Coronary artery (tissue), 2 donors: Measurements from ENCODE around the gene DNASE1L2.

Experiments used
- DNase-seq: peaks from one replicate; pipeline ENCODE4 v3.0.0-alpha.2; 2017; ENCODE audit warnings: low spot score
- H3K27ac ChIP-seq, 2 donors: fragments of 200-600 bp; sonication (generic); one replicate each; pipeline ENCODE4 v1.5.1; 2016 to 2019
- H3K4me3 ChIP-seq: fragments of 200-600 bp; sonication (generic); 2 replicates; pipeline ENCODE4 v1.5.1; 2016; ENCODE audit warnings: mild to moderate bottlenecking, moderate library complexity
- TF ChIP-seq, protein P1 (sequence below): fragments of 200-600 bp; sonication (generic); IDR thresholded peaks from one replicate; pipeline ENCODE4 v1.5.1; 2019; ENCODE audit warnings: antibody characterized with exemption

DNASE1L2 gene

GRCh38 chr16:2190659-2191445 is 45.4 kb upstream of the DNASE1L2 start:
- H3K4me3 ChIP-seq = no peak overlapping the region
- no peak overlapping the region for H3K27ac ChIP-seq
- no peak for DNase-seq
- TF ChIP-seq, protein P1, sequence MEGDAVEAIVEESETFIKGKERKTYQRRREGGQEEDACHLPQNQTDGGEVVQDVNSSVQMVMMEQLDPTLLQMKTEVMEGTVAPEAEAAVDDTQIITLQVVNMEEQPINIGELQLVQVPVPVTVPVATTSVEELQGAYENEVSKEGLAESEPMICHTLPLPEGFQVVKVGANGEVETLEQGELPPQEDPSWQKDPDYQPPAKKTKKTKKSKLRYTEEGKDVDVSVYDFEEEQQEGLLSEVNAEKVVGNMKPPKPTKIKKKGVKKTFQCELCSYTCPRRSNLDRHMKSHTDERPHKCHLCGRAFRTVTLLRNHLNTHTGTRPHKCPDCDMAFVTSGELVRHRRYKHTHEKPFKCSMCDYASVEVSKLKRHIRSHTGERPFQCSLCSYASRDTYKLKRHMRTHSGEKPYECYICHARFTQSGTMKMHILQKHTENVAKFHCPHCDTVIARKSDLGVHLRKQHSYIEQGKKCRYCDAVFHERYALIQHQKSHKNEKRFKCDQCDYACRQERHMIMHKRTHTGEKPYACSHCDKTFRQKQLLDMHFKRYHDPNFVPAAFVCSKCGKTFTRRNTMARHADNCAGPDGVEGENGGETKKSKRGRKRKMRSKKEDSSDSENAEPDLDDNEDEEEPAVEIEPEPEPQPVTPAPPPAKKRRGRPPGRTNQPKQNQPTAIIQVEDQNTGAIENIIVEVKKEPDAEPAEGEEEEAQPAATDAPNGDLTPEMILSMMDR = no peak

- DNase-seq = no peak
- TF ChIP-seq, protein P1 = no peak
- H3K4me3 ChIP-seq = no peak overlapping the region
- H3K27ac ChIP-seq = no peak overlapping the region
Measured at GRCh38 chr16:2191446-2191706, 44.9 kb upstream of the DNASE1L2 start.

DNA sequence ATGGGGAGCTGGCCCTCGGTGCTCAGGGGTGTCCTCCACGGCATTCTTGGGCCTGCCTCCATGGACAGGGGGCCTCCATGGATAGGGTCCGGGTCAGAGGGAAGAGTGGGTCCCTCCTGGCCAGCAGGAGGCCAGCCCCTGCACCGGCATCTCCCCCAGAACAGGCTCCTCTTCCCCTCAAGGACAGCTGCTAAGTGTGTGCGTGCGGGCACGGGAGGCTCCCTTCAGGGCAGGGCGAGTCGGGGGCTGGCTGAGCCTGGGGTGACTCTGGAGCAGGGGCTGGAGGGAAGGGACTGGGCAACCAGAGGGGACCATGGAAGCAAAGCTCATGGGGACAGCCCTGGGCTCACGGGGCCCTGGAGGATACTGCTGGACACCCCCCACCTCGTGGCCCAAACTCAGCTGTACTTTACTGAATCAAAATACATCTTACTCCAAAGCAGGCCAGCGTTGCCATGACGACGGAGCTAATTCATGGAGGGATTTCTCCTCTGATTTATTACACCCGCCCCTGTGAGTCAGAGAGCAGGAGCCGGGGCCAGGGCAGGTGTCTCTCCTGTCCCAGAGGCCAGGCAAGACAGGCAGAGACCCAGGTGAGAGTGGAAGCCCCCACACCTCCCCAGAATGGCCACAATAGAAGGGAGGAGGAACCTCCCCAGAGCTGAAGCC is 41.9 kb upstream of the DNASE1L2 start:
- DNase-seq = no peak
- TF ChIP-seq, protein P1 = no peak
- no peak overlapping the region for H3K4me3 ChIP-seq
- no peak overlapping the region for H3K27ac ChIP-seq

DNA sequence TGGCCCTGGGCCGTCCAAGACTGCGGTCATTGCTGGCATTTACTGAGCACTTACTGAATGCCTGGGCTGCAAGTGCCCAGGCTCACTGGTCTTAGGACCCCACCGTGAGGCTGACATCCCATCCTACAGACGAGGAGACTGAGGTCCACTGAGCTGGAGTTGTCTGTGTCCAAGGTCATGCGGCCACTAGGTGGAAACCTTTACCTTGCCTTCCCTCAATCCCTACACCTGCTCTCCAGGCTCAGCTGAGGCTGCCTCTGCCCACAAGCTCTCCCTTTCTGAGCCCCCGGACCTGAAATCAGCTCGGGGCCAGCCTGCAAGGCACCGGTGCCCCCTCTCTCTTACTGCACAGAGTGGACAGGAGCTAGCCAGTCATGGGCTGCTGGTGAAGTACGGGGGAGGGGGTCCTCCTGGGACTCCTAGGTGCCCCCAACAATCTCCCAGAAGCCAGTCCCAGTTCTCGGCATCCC is 41.4 kb upstream of the DNASE1L2 start:
- no peak overlapping the region for H3K27ac ChIP-seq
- peak overlapping the region; percentile 78 for H3K4me3 ChIP-seq
- TF ChIP-seq, protein P1 = no peak
- DNase-seq = no peak

GRCh38 chr16:2195322-2196161 is 40.7 kb upstream of the DNASE1L2 start:
- TF ChIP-seq, protein P1 = no peak
- DNase-seq = no peak
- Histone ChIP-seq H3K4me3 (peak overlapping the region; percentile 78), H3K27ac (no peak overlapping the region)

GRCh38 chr16:2196162-2196980 is 39.9 kb upstream of the DNASE1L2 start, which contains the start of gene CASKIN1:
Gene CASKIN1, minus strand, starts transcription at chr16:2196605. Its CDS starts 173 bp downstream, at chr16:2196432.
- DNase-seq = no peak
- Histone ChIP-seq H3K27ac (no peak within 1 kb of the TSS), H3K4me3 (peak within 1 kb of the TSS; percentile 78)
- TF ChIP-seq, protein P1 = no peak
